ENCODE data around the gene TRPC4AP. TPM values are rescaled to one million over a fixed set of nuclear protein-coding genes. Genes with fewer than 3 reads are reported as not detected.

Gene TRPC4AP, protein sequence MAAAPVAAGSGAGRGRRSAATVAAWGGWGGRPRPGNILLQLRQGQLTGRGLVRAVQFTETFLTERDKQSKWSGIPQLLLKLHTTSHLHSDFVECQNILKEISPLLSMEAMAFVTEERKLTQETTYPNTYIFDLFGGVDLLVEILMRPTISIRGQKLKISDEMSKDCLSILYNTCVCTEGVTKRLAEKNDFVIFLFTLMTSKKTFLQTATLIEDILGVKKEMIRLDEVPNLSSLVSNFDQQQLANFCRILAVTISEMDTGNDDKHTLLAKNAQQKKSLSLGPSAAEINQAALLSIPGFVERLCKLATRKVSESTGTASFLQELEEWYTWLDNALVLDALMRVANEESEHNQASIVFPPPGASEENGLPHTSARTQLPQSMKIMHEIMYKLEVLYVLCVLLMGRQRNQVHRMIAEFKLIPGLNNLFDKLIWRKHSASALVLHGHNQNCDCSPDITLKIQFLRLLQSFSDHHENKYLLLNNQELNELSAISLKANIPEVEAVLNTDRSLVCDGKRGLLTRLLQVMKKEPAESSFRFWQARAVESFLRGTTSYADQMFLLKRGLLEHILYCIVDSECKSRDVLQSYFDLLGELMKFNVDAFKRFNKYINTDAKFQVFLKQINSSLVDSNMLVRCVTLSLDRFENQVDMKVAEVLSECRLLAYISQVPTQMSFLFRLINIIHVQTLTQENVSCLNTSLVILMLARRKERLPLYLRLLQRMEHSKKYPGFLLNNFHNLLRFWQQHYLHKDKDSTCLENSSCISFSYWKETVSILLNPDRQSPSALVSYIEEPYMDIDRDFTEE
- total RNA-seq = 88.5 and 94.4 TPM in 2 replicates

DNA sequence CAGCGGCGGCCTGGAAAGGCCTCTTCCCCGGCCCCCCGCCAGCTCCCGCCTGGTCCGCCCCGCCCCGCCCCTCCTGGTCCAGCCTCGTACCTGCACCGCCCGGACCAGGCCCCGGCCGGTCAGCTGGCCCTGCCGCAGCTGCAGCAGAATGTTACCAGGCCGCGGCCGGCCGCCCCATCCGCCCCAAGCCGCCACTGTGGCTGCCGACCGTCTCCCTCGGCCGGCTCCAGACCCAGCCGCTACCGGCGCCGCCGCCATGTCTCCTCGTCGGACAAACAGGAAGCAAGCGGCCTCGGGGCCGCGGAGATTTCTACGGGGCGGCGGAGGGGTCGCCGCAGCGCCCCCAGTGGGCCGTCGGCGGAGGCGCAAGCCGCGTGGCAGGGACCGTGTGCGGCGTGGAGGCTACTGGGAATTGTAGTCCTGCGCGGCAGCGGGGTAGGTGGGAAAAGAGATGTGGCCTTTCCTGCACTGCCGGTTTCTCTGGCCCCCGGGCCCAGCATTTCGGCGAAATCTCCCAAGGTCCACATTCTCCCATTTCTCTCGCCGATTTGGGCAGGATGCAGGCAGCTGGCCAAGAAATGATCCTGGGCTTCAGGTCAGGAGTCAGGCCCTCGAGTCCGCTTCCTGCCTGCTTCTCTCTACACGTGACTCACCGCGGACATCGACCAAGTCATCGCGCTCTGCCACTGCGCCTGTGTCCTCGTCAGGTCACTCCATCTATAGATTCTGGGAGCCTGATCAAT, at the start of gene TRPC4AP:
Gene TRPC4AP, minus strand, starts transcription at position 284 of the 743 bp plus-strand sequence. Its CDS starts 26 bp downstream, at position 258.

DNA sequence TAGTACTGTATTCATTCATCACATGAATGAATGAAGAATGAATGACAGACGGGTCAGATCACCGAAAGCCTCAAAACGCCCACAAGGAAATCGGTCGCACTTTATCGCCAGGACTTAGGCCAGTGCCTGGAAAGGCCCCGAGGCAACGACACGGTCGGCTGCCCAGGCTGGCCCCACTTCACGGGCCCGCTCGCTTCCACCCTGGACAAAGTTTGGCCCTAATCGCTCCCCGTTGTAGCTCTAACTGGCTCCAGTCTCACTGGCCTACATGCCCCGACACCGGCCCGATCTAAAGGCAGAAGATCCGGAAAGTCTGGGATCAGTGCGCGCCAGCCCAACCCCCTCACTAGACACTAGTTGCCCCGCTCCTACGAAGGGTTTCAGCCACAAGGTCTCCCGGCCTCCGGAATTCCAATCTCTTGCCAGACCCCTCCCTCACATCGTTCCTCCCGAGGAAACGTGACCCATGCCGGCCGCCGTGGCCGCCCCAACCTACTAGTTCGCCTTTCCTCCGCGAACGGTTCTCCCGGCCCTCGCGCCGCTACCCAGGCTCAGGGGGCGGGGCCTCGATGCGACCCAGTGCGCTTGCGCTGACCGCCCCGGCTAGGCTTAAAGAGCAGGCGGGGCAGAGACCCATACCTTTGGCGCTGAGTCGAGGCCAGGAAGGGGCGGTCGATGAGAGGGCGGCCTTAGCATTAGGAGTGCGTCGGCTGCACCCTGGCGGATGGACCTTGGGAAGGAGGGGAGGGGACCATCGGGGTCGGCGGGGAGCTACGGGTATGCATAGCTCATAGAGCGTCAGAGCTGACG, 137.2 kb downstream of the TRPC4AP start, which contains the start of the genes GSS and MYH7B:
Gene GSS, minus strand, starts transcription at position 576 of the 810 bp plus-strand sequence. CDS start 3,954 bp downstream, outside the sequence.
Gene MYH7B, plus strand, starts transcription at position 638 of the 810 bp plus-strand sequence. CDS start 22,138 bp downstream, outside the sequence.

Other genes with a start within 250 kb of the TRPC4AP start
- 5.9 and 17.6 TPM in 2 replicates for gene GGT7, start 220.0 kb downstream of the TRPC4AP start, total RNA-seq
- gene ACSS2, start 216.2 kb downstream of the TRPC4AP start, total RNA-seq = 35.4 and 71.7 TPM in 2 replicates
- gene GSS, start 137.0 kb downstream of the TRPC4AP start, total RNA-seq = 64.4 and 71.9 TPM in 2 replicates
- gene MYH7B, start 136.9 kb downstream of the TRPC4AP start, total RNA-seq = under 0.01 and 0.76 TPM in 2 replicates
- gene EDEM2, start 54.5 kb upstream of the TRPC4AP start, total RNA-seq = 37.5 and 60.3 TPM in 2 replicates
- gene PROCR, start 79.3 kb upstream of the TRPC4AP start, total RNA-seq = 92.4 and 93.2 TPM in 2 replicates
- 14.5 and 63.9 TPM in 2 replicates for gene MMP24, start 133.9 kb upstream of the TRPC4AP start, total RNA-seq
- 38.0 and 39.1 TPM in 2 replicates for gene MMP24OS, start 185.3 kb upstream of the TRPC4AP start, total RNA-seq
- gene EIF6, start 192.0 kb upstream of the TRPC4AP start, total RNA-seq = 244 and 387 TPM in 2 replicates
- not detected in 2 replicates for gene FAM83C, start 199.6 kb upstream of the TRPC4AP start, total RNA-seq